Testis (tissue), 3 donors: ENCODE measurements around the gene PNPLA5. TPM values are rescaled to one million over a fixed set of nuclear protein-coding genes. Genes with fewer than 3 reads are reported as not detected.

Experiments used
- DNase-seq: peaks from one replicate; pipeline ENCODE4 v3.0.0-alpha.2; 2019
- H3K27ac ChIP-seq, 2 donors: fragments of 200-600 bp; sonication (generic); one replicate each; pipeline ENCODE4 v1.5.1; 2019
- H3K27me3 ChIP-seq: fragments of 200-600 bp; sonication (generic); one replicate; pipeline ENCODE4 v1.5.1; 2019
- H3K36me3 ChIP-seq: fragments of 200-600 bp; sonication (generic); one replicate; pipeline ENCODE4 v1.5.1; 2017; ENCODE audit warnings: low read depth; ENCODE audit errors: missing control alignments
- H3K4me1 ChIP-seq: fragments of 200-600 bp; sonication (generic); one replicate; pipeline ENCODE4 v1.5.1; 2019
- H3K4me3 ChIP-seq, 2 donors: fragments of 200-600 bp; sonication (generic); one replicate each; pipeline ENCODE4 v1.5.1; 2017 to 2019
- H3K9me3 ChIP-seq: fragments of 200-600 bp; sonication (generic); one replicate; pipeline ENCODE4 v1.5.1; 2017
- CTCF ChIP-seq, 3 experiments: fragments of 450-650 bp in 2 of 3; fragments of 200-600 bp in 1 of 3; sonication (generic) in 1 of 3; IDR thresholded peaks; one replicate each; pipeline ENCODE4 v1.5.1; 2016 to 2019; ENCODE audit warnings: antibody characterized with exemption in 3 of 3, mild to moderate bottlenecking in 2 of 3, moderate library complexity in 1 of 3
- POLR2A ChIP-seq: fragments of 450-650 bp; IDR thresholded peaks from one replicate; pipeline ENCODE4 v1.6.1; 2017; ENCODE audit warnings: antibody characterized with exemption, mild to moderate bottlenecking, moderate library complexity
- WGBS, 2 donors: methylation state at CpG; one replicate each; pipeline ENCODE4 v1.1.5; 2018; 5-methylcytosine and 5-hydroxymethylcytosine counted together
- intact Hi-C: fragments of 100-400 bp; cut with DNase I; formaldehyde crosslinking; loops from one replicate; pipeline ENCODE4 v1.15.1; 2023; ENCODE audit warnings: low total_unique reads
- polyA plus RNA-seq: library from polyadenylated mRNA; stranded (reverse); fragments of 350-450 nt; fragmentation: Illumina TruSeq; extraction: RNeasy Lipid Tissue Mini Kit (QIAGEN cat#74804); gene quantifications from one replicate; pipeline ENCODE4 v1.2.3, GENCODE V29; 2014; ENCODE audit warnings: low read depth, low replicate concordance; ENCODE audit not compliant: insufficient read depth
- total RNA-seq, 2 donors: library from RNA; depleted of rRNA; stranded (reverse); fragments of >200 nt; gene quantifications; one replicate each; pipeline ENCODE4 v1.2.3, GENCODE V29; 2016

Gene PNPLA5
- total and polyA plus RNA-seq, 3 donors from 2014 or later = not detected

DNA sequence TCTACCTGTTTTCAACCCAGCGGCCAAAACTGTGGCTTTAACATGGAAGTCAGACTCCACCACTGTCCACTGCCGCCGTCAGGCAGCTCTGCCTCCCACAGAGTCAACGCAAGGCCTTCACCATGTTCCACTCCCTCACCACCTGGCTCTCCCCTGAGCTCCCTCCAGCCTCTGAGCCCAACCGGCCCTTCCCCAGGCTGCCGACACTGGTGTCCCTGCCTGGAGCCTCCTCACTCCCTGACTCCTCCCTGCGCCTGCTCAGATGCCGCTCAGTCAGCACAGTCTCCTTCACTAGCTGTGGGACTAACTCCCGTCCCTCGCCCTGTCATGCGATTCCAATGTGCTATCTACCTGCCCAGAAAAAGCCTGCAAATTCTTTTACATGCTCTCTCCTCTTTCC, 45.8 kb downstream of the PNPLA5 start:
- intact Hi-C loops = no loop called here
- Histone ChIP-seq H3K36me3 (no peaks in the 10 kb centered on the region), H3K4me1 (no peaks in the 10 kb centered on the region), H3K27ac (no peak overlapping the region), H3K4me3 (no peak overlapping the region), H3K27me3 (no peaks in the 10 kb centered on the region), H3K9me3 (no peaks in the 10 kb centered on the region)
- DNase-seq = no peak
- no peak for TF ChIP-seq POLR2A
- 85 to 89% methylated on average over 11 of the region's 11 CpGs for WGBS, 2 donors

DNA sequence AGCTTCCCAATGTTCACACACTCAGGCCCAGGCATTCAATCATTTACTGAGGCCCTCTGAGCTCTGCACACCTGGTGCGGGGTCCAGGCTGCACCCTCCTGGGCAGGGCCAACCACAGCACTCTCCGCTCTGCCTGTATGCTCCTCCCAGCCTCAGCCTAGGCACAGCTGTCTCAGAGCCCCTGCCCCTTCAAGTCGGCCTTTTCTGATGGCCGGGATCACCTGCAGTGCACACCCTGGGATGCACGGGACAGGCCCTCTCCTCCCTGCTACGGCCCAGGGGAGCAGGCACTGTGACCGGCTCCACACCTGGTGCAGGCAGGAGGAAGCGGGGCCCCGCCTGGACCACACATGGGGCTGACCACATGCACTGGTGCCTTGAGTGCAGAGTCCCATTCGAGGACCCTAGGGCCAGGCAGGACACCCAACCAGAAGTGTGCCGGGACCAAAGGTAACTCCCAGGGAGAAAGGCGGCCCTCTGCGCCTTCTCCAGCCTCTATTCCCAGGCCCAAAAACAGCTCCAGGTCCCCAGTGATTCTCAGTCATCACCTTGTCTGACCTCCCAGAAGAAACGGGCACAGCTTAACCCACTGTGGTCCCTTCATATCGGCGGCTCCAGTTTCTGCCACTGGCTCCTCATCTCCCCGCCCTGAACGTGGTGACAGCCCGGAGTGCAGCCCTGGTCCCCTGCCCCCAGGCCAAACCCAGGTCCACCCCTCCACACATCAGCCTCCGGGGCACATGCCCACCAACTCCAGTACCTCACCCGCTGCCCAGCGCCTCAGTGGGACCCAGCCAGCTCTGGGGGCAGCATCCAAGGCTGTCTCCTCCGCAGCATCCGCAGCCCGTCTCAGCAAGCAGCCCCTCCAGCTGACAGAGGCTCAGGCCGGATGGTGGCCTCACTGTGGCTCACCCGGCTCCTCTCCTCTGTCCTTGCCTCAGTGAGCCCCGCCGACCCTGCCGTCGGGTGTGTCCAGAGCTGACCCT, 47.0 kb downstream of the PNPLA5 start:
- TF ChIP-seq POLR2A (no peak), CTCF (IDR thresholded peaks at IDR 0.05) (no peak)
- Histone ChIP-seq H3K9me3 (no peaks in the 10 kb centered on the region), H3K27me3 (no peaks in the 10 kb centered on the region), H3K36me3 (no peaks in the 10 kb centered on the region), H3K4me3 (no peak overlapping the region), H3K27ac (no peak overlapping the region), H3K4me1 (no peaks in the 10 kb centered on the region)
- intact Hi-C loops = no loop called here
- 83 to 92% methylated on average over 9 to 31 of the region's 31 CpGs for WGBS, 2 donors
- DNase-seq = no peak

- DNase-seq = no peak
- Histone ChIP-seq H3K27me3 (no peaks in the 10 kb centered on the region), H3K9me3 (no peaks in the 10 kb centered on the region), H3K4me1 (no peaks in the 10 kb centered on the region), H3K36me3 (no peaks in the 10 kb centered on the region), H3K27ac (no peak overlapping the region), H3K4me3 (no peak overlapping the region)
- TF ChIP-seq CTCF (IDR thresholded peaks at IDR 0.05) (no peak), POLR2A (no peak)
- intact Hi-C loops = no loop called here
- WGBS, 2 donors = 84 to 91% methylated on average over 19 to 21 of the region's 21 CpGs
These were observed 47.9 kb downstream of the PNPLA5 start for GRCh38 chr22:43843783-43844530.

DNA sequence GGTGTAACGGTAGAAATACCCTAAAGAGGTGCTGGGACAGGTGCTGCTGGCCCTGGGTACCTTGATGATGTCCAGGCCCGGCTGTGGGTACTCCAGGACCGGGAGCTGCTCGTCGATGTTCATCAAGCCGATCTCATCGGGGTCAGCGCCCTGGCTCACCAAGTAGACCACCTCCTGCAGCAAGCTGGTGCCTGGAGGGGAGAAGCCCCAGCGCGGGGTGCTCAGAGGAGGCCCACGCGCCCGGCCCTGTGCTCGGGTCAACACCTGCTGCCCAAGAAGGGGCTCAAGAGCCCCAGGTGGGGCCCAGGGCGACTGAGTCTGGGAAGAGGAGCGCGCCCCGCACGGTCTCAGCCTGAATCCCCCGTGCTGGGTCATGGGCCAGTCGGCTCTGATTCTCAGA, 50.1 kb downstream of the PNPLA5 start:
- 91 to 93% methylated on average over 8 to 15 of the region's 21 CpGs for WGBS, 2 donors
- no peak for TF ChIP-seq POLR2A
- no peak for TF ChIP-seq CTCF (IDR thresholded peaks at IDR 0.05)
- Histone ChIP-seq H3K9me3 (no peaks in the 10 kb centered on the region), H3K36me3 (no peaks in the 10 kb centered on the region), H3K4me3 (no peak overlapping the region), H3K4me1 (no peaks in the 10 kb centered on the region), H3K27ac (no peak overlapping the region), H3K27me3 (no peaks in the 10 kb centered on the region)
- intact Hi-C loops = no loop called here
- no peak for DNase-seq

- no peaks in the 10 kb centered on the region for H3K36me3 ChIP-seq
- H3K4me1 ChIP-seq = no peaks in the 10 kb centered on the region
- 89 to 91% methylated on average over 12 to 16 of the region's 16 CpGs for WGBS, 2 donors
- intact Hi-C loops = no loop called here
- DNase-seq = no peak
- no peak for TF ChIP-seq POLR2A
- TF ChIP-seq CTCF (IDR thresholded peaks at IDR 0.05) = no peak
- H3K9me3 ChIP-seq = no peaks in the 10 kb centered on the region
- no peaks in the 10 kb centered on the region for H3K27me3 ChIP-seq
- no peak overlapping the region for H3K27ac ChIP-seq
- no peak overlapping the region for H3K4me3 ChIP-seq
These were observed 51.0 kb downstream of the PNPLA5 start for GRCh38 chr22:43840851-43841250.
